ENCODE results near the gene SLCO3A1. TPM values are rescaled to one million over a fixed set of nuclear protein-coding genes. Genes with fewer than 3 reads are reported as not detected.

The SLCO3A1 gene
- total RNA-seq, 1 experiment from 2014 or later: 5.1 TPM

- no peaks in the 10 kb centered on the region for H4K20me1 ChIP-seq (ENCODE audit: insufficient read depth)
- intact Hi-C loops (cut with micrococcal nuclease): no loop called here
- no peaks in the 10 kb centered on the region for H3K9me2 ChIP-seq (ENCODE audit: insufficient read depth)
- no peak overlapping the region for H3K9ac ChIP-seq (ENCODE audit: low read length)
- no peaks in the 10 kb centered on the region for H3K27me3 ChIP-seq (ENCODE audit: insufficient read depth, low read length)
- no peak overlapping the region for H3K27ac ChIP-seq (ENCODE audit: low read depth, low read length)
- ATAC-seq (no peak), DNase-seq (ENCODE audit: low read depth, low spot score) (no peak)
- H3K4me1 ChIP-seq (ENCODE audit: control insufficient read depth in 1 of 2, insufficient read depth in 2 of 2, low read length in 2 of 2): no peaks in the 10 kb centered on the region
- ChIA-PET POLR2A (no interaction called here), CTCF (no interaction called here), RAD21 (ENCODE audit: low non-redundant PET in 1 of 2, low total read pairs in 2 of 2, uncharacterized antibody in 2 of 2, unreplicated experiment in 2 of 2) (no interaction called here)
- TF ChIP-seq RAD21 (IDR thresholded peaks at IDR 0.05; ENCODE audit: low read depth) (no peak), SRF (IDR thresholded peaks at IDR 0.05; ENCODE audit: low read depth) (no peak), CTCF (IDR thresholded peaks at IDR 0.05 in 2 of 3, conservative IDR thresholded peaks at IDR 0.05 in 1 of 3; ENCODE audit: borderline replicate concordance in 1 of 3, insufficient read depth in 1 of 3, low read depth in 2 of 3, low read length in 2 of 3) (no peak), FOSL1 (IDR thresholded peaks at IDR 0.05; ENCODE audit: low read depth) (no peak), YY1 (IDR thresholded peaks at IDR 0.05; ENCODE audit: extremely low read depth, insufficient replicate concordance, low read depth, low read length) (no peak)
- no peak overlapping the region for H3K4me3 ChIP-seq (replicated peaks in 1 of 2; ENCODE audit: low read depth in 1 of 2, low read length in 2 of 2)
- H3K4me2 ChIP-seq (ENCODE audit: low read length): no peak overlapping the region
- H2AFZ ChIP-seq (ENCODE audit: low read depth, low read length, poor library complexity, severe bottlenecking): no peak overlapping the region
- H3K36me3 ChIP-seq (ENCODE audit: control insufficient read depth in 1 of 2, insufficient read depth in 2 of 2, low read length in 2 of 2): no peaks in the 10 kb centered on the region
- H3K9me3 ChIP-seq (ENCODE audit: control insufficient read depth in 1 of 2, insufficient read depth in 1 of 2, low read depth in 1 of 2, low read length in 2 of 2): no peaks in the 10 kb centered on the region
- no peaks in the 10 kb centered on the region for H3K79me2 ChIP-seq (ENCODE audit: insufficient read depth, low read length)
- BruUV-seq (replicated peaks): no TSS peak
These were observed 189.8 kb downstream of the SLCO3A1 start for GRCh38 chr15:92043283-92043682.

GRCh38 chr15:92044203-92044909 lies 190.8 kb downstream of the SLCO3A1 start:
- Histone ChIP-seq H3K4me2 (ENCODE audit: low read length) (no peak overlapping the region), H3K9me3 (ENCODE audit: control insufficient read depth in 1 of 2, insufficient read depth in 1 of 2, low read depth in 1 of 2, low read length in 2 of 2) (no peaks in the 10 kb centered on the region), H3K36me3 (ENCODE audit: control insufficient read depth in 1 of 2, insufficient read depth in 2 of 2, low read length in 2 of 2) (no peaks in the 10 kb centered on the region), H2AFZ (ENCODE audit: low read depth, low read length, poor library complexity, severe bottlenecking) (no peak overlapping the region), H3K4me1 (ENCODE audit: control insufficient read depth in 1 of 2, insufficient read depth in 2 of 2, low read length in 2 of 2) (no peaks in the 10 kb centered on the region), H4K20me1 (ENCODE audit: insufficient read depth) (no peaks in the 10 kb centered on the region), H3K27ac (ENCODE audit: low read depth, low read length) (no peak overlapping the region), H3K79me2 (ENCODE audit: insufficient read depth, low read length) (no peaks in the 10 kb centered on the region), H3K9me2 (ENCODE audit: insufficient read depth) (no peaks in the 10 kb centered on the region), H3K9ac (ENCODE audit: low read length) (no peak overlapping the region), H3K4me3 (replicated peaks in 1 of 2; ENCODE audit: low read depth in 1 of 2, low read length in 2 of 2) (no peak overlapping the region), H3K27me3 (ENCODE audit: insufficient read depth, low read length) (no peaks in the 10 kb centered on the region)
- POLR2A ChIA-PET: no interaction called here
- no peak for DNase-seq (ENCODE audit: low read depth, low spot score)
- RAD21 ChIA-PET (ENCODE audit: low non-redundant PET in 1 of 2, low total read pairs in 2 of 2, uncharacterized antibody in 2 of 2, unreplicated experiment in 2 of 2): no interaction called here
- intact Hi-C loops (cut with micrococcal nuclease): no loop called here
- no peak for TF ChIP-seq SP1 (IDR thresholded peaks at IDR 0.05; ENCODE audit: low read depth)
- no peak for ATAC-seq
- no TSS peak for BruUV-seq (replicated peaks)
- CTCF ChIA-PET: no interaction called here

Measured in HCT116 (cell line).